ENCODE results near the gene ARRB1. TPM values are rescaled to one million over a fixed set of nuclear protein-coding genes. Genes with fewer than 3 reads are reported as not detected.

ARRB1 gene
- total and polyA plus RNA-seq, 9 of the 15 experiments (the other 6 are each of a cell fraction or from before 2014, with no cell fraction given), result 6.6 to 45.4 (median 28.5) TPM

- Histone ChIP-seq H3K4me2 (ENCODE audit: insufficient read depth, low read length) (no peak overlapping the region), H4K20me1 (replicated peaks; ENCODE audit: control insufficient read depth, insufficient read depth, low read length) (peaks cover 6% of the 10 kb centered on the region), H2AFZ (ENCODE audit: low read depth, low read length) (no peak overlapping the region), H3K27me3 (ENCODE audit: control insufficient read depth in 2 of 2, insufficient read depth in 2 of 2, low read length in 2 of 2) (no peaks in the 10 kb centered on the region), H3K36me3 (ENCODE audit: control insufficient read depth, insufficient read depth, low read length) (peaks cover 15% of the 10 kb centered on the region; the same call in 2 of the 3 replicates), H3K4me3 (no peak overlapping the region), H3K79me2 (ENCODE audit: control insufficient read depth, insufficient read depth, low read length) (no peaks in the 10 kb centered on the region), H3K27ac (ENCODE audit: extremely low read depth, low read depth, low read length) (no peak overlapping the region), H3K4me1 (replicated peaks in 1 of 2; ENCODE audit: control insufficient read depth in 2 of 2, insufficient read depth in 2 of 2, low read length in 2 of 2) (peaks cover 0 to 7% of the 10 kb centered on the region in 2 experiments; a peak in 1 of 5 replicates), H3K9me1 (ENCODE audit: control insufficient read depth, insufficient read depth, low read length) (no peaks in the 10 kb centered on the region), H3K9ac (ENCODE audit: insufficient read depth in 1 of 2, low read depth in 2 of 2, low read length in 2 of 2) (peak overlapping the region in 1 of 2 experiments; percentile 29; a peak in 1 of 4 replicates), H3K9me3 (replicated peaks; ENCODE audit: control insufficient read depth, insufficient read depth, low read depth, low read length) (no peaks in the 10 kb centered on the region)
- ATAC-seq, result no peak; the same call in 2 of the 3 replicates
- ChIA-PET CTCF (ENCODE audit: low intra/inter-chr PET ratio) (no interaction called here), POLR2A (interaction anchor here (1.5 kb wide), 1 partner anchor 10 kb away, joined by 5 read pairs; no protein-coding TSS in a partner anchor)
- FAIRE-seq, result no peak
- BruUV-seq (replicated peaks), result no TSS peak
- TF ChIP-seq ILF3 (IDR thresholded peaks at IDR 0.05; ENCODE audit: borderline replicate concordance), result no peak
- in situ Hi-C loops (cut with MboI) (no loop called here), intact Hi-C loops (cut with micrococcal nuclease) (no loop called here)
- DNase-seq (ENCODE audit: extremely low read depth in 1 of 4, low spot score in 3 of 4), result no peak
- WGBS (ENCODE audit: insufficient coverage, low coverage, missing lambda C conversion rate), result 87% methylated on average over 5 of the region's 10 CpGs
Measured at GRCh38 chr11:75306529-75306928, 44.9 kb downstream of the ARRB1 start.

GRCh38 chr11:75305993-75306392, 45.5 kb downstream of the ARRB1 start:
- ATAC-seq, result no peak
- in situ Hi-C loops (cut with MboI), result no loop called here

More at GRCh38 chr11:75305993-75306392, 45.5 kb downstream of the ARRB1 start:
- POLR2A ChIA-PET, result interaction anchor here (1.5 kb wide), 1 partner anchor 11 kb away, joined by 5 read pairs; no protein-coding TSS in a partner anchor
- 86% methylated on average over 6 of the region's 6 CpGs for WGBS (ENCODE audit: insufficient coverage, low coverage, missing lambda C conversion rate)
- H4K20me1 ChIP-seq (replicated peaks; ENCODE audit: control insufficient read depth, insufficient read depth, low read length), result peaks cover 6% of the 10 kb centered on the region
- no peak for FAIRE-seq
- no peak for TF ChIP-seq MAFG (tag; conservative IDR thresholded peaks at IDR 0.05)
- TF ChIP-seq TFE3 (CRISPR knock-in tag; IDR thresholded peaks at IDR 0.05), result no peak
- no peak for TF ChIP-seq CXXC5 (CRISPR knock-in tag; IDR thresholded peaks at IDR 0.05)
- H3K9me1 ChIP-seq (ENCODE audit: control insufficient read depth, insufficient read depth, low read length), result no peaks in the 10 kb centered on the region
- DNase-seq (ENCODE audit: extremely low read depth in 1 of 4, low spot score in 3 of 4), result no peak
- H3K4me3 ChIP-seq, result no peak overlapping the region
- intact Hi-C loops (cut with micrococcal nuclease), result no loop called here
- no peaks in the 10 kb centered on the region for H3K79me2 ChIP-seq (ENCODE audit: control insufficient read depth, insufficient read depth, low read length)
- H2AFZ ChIP-seq (ENCODE audit: low read depth, low read length), result no peak overlapping the region
- peaks cover 15% of the 10 kb centered on the region; the same call in 2 of the 3 replicates for H3K36me3 ChIP-seq (ENCODE audit: control insufficient read depth, insufficient read depth, low read length)
- H3K27me3 ChIP-seq (ENCODE audit: control insufficient read depth in 2 of 2, insufficient read depth in 2 of 2, low read length in 2 of 2), result no peaks in the 10 kb centered on the region
- H3K4me1 ChIP-seq (replicated peaks in 1 of 2; ENCODE audit: control insufficient read depth in 2 of 2, insufficient read depth in 2 of 2, low read length in 2 of 2), result peaks cover 0 to 7% of the 10 kb centered on the region in 2 experiments; a peak in 1 of 5 replicates
- H3K27ac ChIP-seq (ENCODE audit: extremely low read depth, low read depth, low read length), result no peak overlapping the region
- no peak overlapping the region for H3K4me2 ChIP-seq (ENCODE audit: insufficient read depth, low read length)
- CTCF ChIA-PET (ENCODE audit: low intra/inter-chr PET ratio), result no interaction called here
- no peaks in the 10 kb centered on the region for H3K9me3 ChIP-seq (replicated peaks; ENCODE audit: control insufficient read depth, insufficient read depth, low read depth, low read length)
- peak overlapping the region in 1 of 2 experiments; percentile 65; a peak in 2 of 4 replicates for H3K9ac ChIP-seq (ENCODE audit: insufficient read depth in 1 of 2, low read depth in 2 of 2, low read length in 2 of 2)
- no TSS peak for BruUV-seq (replicated peaks)
